ENCODE results near the gene MSI2. TPM values are rescaled to one million over a fixed set of nuclear protein-coding genes. Genes with fewer than 3 reads are reported as not detected.

MSI2 gene
- total and polyA plus RNA-seq, 7 experiments from 2014 or later, result 3.3 to 169 (median 125) TPM

GRCh38 chr17:57604771-57605674 is 348.7 kb downstream of the MSI2 start:
- Histone ChIP-seq H3K4me1 (ENCODE audit: control insufficient read depth in 2 of 2, insufficient read depth in 2 of 2, low read length in 2 of 2) (peaks cover 67 to 71% of the 10 kb centered on the region in 2 donors), H3K27ac (ENCODE audit: low read depth, low read length) (peak overlapping the region; percentile 76), H3K9me3 (ENCODE audit: control insufficient read depth in 2 of 3, low read length in 3 of 3) (no peaks in the 10 kb centered on the region), H3K27me3 (ENCODE audit: control insufficient read depth in 2 of 2, insufficient read depth in 2 of 2, low read length in 2 of 2) (no peaks in the 10 kb centered on the region), H3K4me3 (ENCODE audit: low read length) (peak overlapping the region; percentile 27), H3K36me3 (ENCODE audit: control insufficient read depth in 2 of 3, insufficient read depth in 3 of 3, low read length in 3 of 3) (no peaks in the 10 kb centered on the region)
- Mint-ChIP-seq H3K4me3 (peak overlapping the region; percentile 67 to 84 (median 76)), H3K27me3 (no peaks in the 10 kb centered on the region), H3K9me3 (peaks cover 0 to 2% (median 0%) of the 10 kb centered on the region in 11 donors), H3K4me1 (peaks cover 49 to 87% (median 75%) of the 10 kb centered on the region in 7 donors), H3K27ac (peak overlapping the region; percentile 89 to 100 (median 97)), H3K36me3 (peaks cover 0 to 15% (median 3%) of the 10 kb centered on the region in 5 donors)
- ATAC-seq (peak; percentile 37), DNase-seq (peak in 3 of 9 donors; percentile 11 to 65 (median 29))
- intact Hi-C loops (cut with micrococcal nuclease), result loop anchor here (2.0 to 10.0 kb wide), 5 partner anchors 160 to 362 kb away; partner anchors contain the start of gene MSI2 (in 2 of the 2)
- CTCF ChIA-PET, result interaction anchor here (0.6 kb wide), 1 partner anchor 67 kb away, joined by 3 read pairs; no protein-coding TSS in a partner anchor
- POLR2A ChIA-PET, result interaction anchor here (0.8 to 2.5 kb wide), 2 partner anchors 19 to 68 kb away, joined by 4 to 7 read pairs; no protein-coding TSS in a partner anchor

GRCh38 chr17:57605675-57606105 is 349.4 kb downstream of the MSI2 start:
- no peaks in the 10 kb centered on the region for H3K36me3 ChIP-seq (ENCODE audit: control insufficient read depth in 2 of 3, insufficient read depth in 3 of 3, low read length in 3 of 3)
- POLR2A ChIA-PET, result interaction anchor here (0.8 to 2.5 kb wide), 2 partner anchors 18 to 67 kb away, joined by 4 to 7 read pairs; no protein-coding TSS in a partner anchor
- CTCF ChIA-PET, result interaction anchor here (0.6 to 1.4 kb wide), 3 partner anchors 66 to 362 kb away, joined by 3 to 5 read pairs (median 4); no protein-coding TSS in a partner anchor
- peak; percentile 11 for ATAC-seq
- Mint-ChIP-seq H3K36me3 (peaks cover 0 to 9% (median 1%) of the 10 kb centered on the region in 5 donors), H3K27ac (peak overlapping the region; percentile 89 to 100 (median 97)), H3K4me1 (peaks cover 42 to 81% (median 68%) of the 10 kb centered on the region in 7 donors), H3K9me3 (no peaks in the 10 kb centered on the region), H3K27me3 (no peaks in the 10 kb centered on the region), H3K4me3 (peak overlapping the region; percentile 63 to 84 (median 70))
- DNase-seq, result peak in 6 of 9 donors; percentile 55 to 73 (median 68)
- H3K4me3 ChIP-seq (ENCODE audit: low read length), result peak overlapping the region; percentile 27
- intact Hi-C loops (cut with micrococcal nuclease), result loop anchor here (2.0 to 10.0 kb wide), 4 partner anchors 161 to 363 kb away; partner anchors contain the start of gene MSI2 (in 2 of the 2)
- H3K27me3 ChIP-seq (ENCODE audit: control insufficient read depth in 2 of 2, insufficient read depth in 2 of 2, low read length in 2 of 2), result no peaks in the 10 kb centered on the region
- H3K27ac ChIP-seq (ENCODE audit: low read depth, low read length), result peak overlapping the region; percentile 76
- no peaks in the 10 kb centered on the region for H3K9me3 ChIP-seq (ENCODE audit: control insufficient read depth in 2 of 3, low read length in 3 of 3)
- H3K4me1 ChIP-seq (ENCODE audit: control insufficient read depth in 2 of 2, insufficient read depth in 2 of 2, low read length in 2 of 2), result peaks cover 60 to 64% of the 10 kb centered on the region in 2 donors

GRCh38 chr17:57606111-57606875 is 350.0 kb downstream of the MSI2 start:
- H3K36me3 ChIP-seq (ENCODE audit: control insufficient read depth in 2 of 3, insufficient read depth in 3 of 3, low read length in 3 of 3), result no peaks in the 10 kb centered on the region
- ChIA-PET POLR2A (interaction anchor here (0.8 to 2.5 kb wide), 2 partner anchors 17 to 66 kb away, joined by 4 to 7 read pairs; no protein-coding TSS in a partner anchor), CTCF (interaction anchor here (1.1 to 1.4 kb wide), 2 partner anchors 66 to 362 kb away, joined by 4 to 5 read pairs; no protein-coding TSS in a partner anchor)
- no peaks in the 10 kb centered on the region for H3K27me3 Mint-ChIP-seq
- H3K4me3 Mint-ChIP-seq, result peak overlapping the region in 9 of 10 donors; percentile 64 to 84 (median 72)
- no peaks in the 10 kb centered on the region for H3K27me3 ChIP-seq (ENCODE audit: control insufficient read depth in 2 of 2, insufficient read depth in 2 of 2, low read length in 2 of 2)
- H3K27ac Mint-ChIP-seq, result peak overlapping the region; percentile 89 to 100 (median 97)
- peaks cover 36 to 75% (median 67%) of the 10 kb centered on the region in 7 donors for H3K4me1 Mint-ChIP-seq
- intact Hi-C loops (cut with micrococcal nuclease), result loop anchor here in 1 of 2 donors (10.0 kb wide), 2 partner anchors 161 to 351 kb away; partner anchors contain the start of gene MSI2
- peak overlapping the region; percentile 76 for H3K27ac ChIP-seq (ENCODE audit: low read depth, low read length)
- peaks cover 54 to 58% of the 10 kb centered on the region in 2 donors for H3K4me1 ChIP-seq (ENCODE audit: control insufficient read depth in 2 of 2, insufficient read depth in 2 of 2, low read length in 2 of 2)
- H3K9me3 Mint-ChIP-seq, result no peaks in the 10 kb centered on the region
- H3K9me3 ChIP-seq (ENCODE audit: control insufficient read depth in 2 of 3, low read length in 3 of 3), result no peaks in the 10 kb centered on the region
- H3K36me3 Mint-ChIP-seq, result peaks cover 0 to 7% (median 0%) of the 10 kb centered on the region in 5 donors
- ATAC-seq (no peak), DNase-seq (no peak)
- H3K4me3 ChIP-seq (ENCODE audit: low read length), result peak overlapping the region; percentile 27

- Mint-ChIP-seq H3K9me3 (no peaks in the 10 kb centered on the region), H3K4me3 (no peak overlapping the region), H3K27me3 (no peaks in the 10 kb centered on the region), H3K36me3 (peaks cover 0 to 4% (median 0%) of the 10 kb centered on the region in 5 donors), H3K27ac (peak overlapping the region in 3 of 9 donors; percentile 31 to 97 (median 62)), H3K4me1 (peaks cover 30 to 68% (median 54%) of the 10 kb centered on the region in 7 donors)
- Histone ChIP-seq H3K36me3 (ENCODE audit: control insufficient read depth in 2 of 3, insufficient read depth in 3 of 3, low read length in 3 of 3) (no peaks in the 10 kb centered on the region), H3K9me3 (ENCODE audit: control insufficient read depth in 2 of 3, low read length in 3 of 3) (no peaks in the 10 kb centered on the region), H3K27ac (ENCODE audit: low read depth, low read length) (no peak overlapping the region), H3K4me1 (ENCODE audit: control insufficient read depth in 2 of 2, insufficient read depth in 2 of 2, low read length in 2 of 2) (peaks cover 41 to 46% of the 10 kb centered on the region in 2 donors), H3K4me3 (ENCODE audit: low read length) (no peak overlapping the region), H3K27me3 (ENCODE audit: control insufficient read depth in 2 of 2, insufficient read depth in 2 of 2, low read length in 2 of 2) (no peaks in the 10 kb centered on the region)
- DNase-seq (no peak), ATAC-seq (no peak)
- POLR2A ChIA-PET, result no interaction called here
- intact Hi-C loops (cut with micrococcal nuclease), result loop anchor here in 1 of 2 donors (10.0 kb wide), 2 partner anchors 163 to 353 kb away; partner anchors contain the start of gene MSI2
- CTCF ChIA-PET, result interaction anchor here (1.6 kb wide), 1 partner anchor 10 kb away, joined by 8 read pairs; no protein-coding TSS in a partner anchor
These were observed 351.3 kb downstream of the MSI2 start for GRCh38 chr17:57607553-57608120.

- DNase-seq (no peak), ATAC-seq (no peak)
- CTCF ChIA-PET, result interaction anchor here (0.6 to 1.6 kb wide), 2 partner anchors 11 to 53 kb away, joined by 3 to 8 read pairs; no protein-coding TSS in a partner anchor
- Histone ChIP-seq H3K27me3 (ENCODE audit: control insufficient read depth in 2 of 2, insufficient read depth in 2 of 2, low read length in 2 of 2) (no peaks in the 10 kb centered on the region), H3K4me1 (ENCODE audit: control insufficient read depth in 2 of 2, insufficient read depth in 2 of 2, low read length in 2 of 2) (peaks cover 36 to 37% of the 10 kb centered on the region in 2 donors), H3K27ac (ENCODE audit: low read depth, low read length) (no peak overlapping the region), H3K9me3 (ENCODE audit: control insufficient read depth in 2 of 3, low read length in 3 of 3) (no peaks in the 10 kb centered on the region), H3K4me3 (ENCODE audit: low read length) (no peak overlapping the region), H3K36me3 (ENCODE audit: control insufficient read depth in 2 of 3, insufficient read depth in 3 of 3, low read length in 3 of 3) (no peaks in the 10 kb centered on the region)
- Mint-ChIP-seq H3K4me1 (peaks cover 39 to 68% (median 52%) of the 10 kb centered on the region in 7 donors), H3K36me3 (peaks cover 0 to 4% (median 0%) of the 10 kb centered on the region in 5 donors), H3K27me3 (no peaks in the 10 kb centered on the region), H3K27ac (peak overlapping the region in 5 of 9 donors; percentile 6 to 63 (median 45)), H3K9me3 (no peaks in the 10 kb centered on the region), H3K4me3 (peak overlapping the region in 1 of 10 donors; percentile 64)
- POLR2A ChIA-PET, result no interaction called here
- intact Hi-C loops (cut with micrococcal nuclease), result loop anchor here in 1 of 2 donors (10.0 kb wide), 2 partner anchors 164 to 354 kb away; partner anchors contain the start of gene MSI2
These were observed 352.2 kb downstream of the MSI2 start for GRCh38 chr17:57608369-57609124.

Data from naive thymus-derived CD4-positive, alpha-beta T cell (primary cell).